Measurements from ENCODE around the gene ANKRD17.
A peak's percentile ranks its signal among the peaks of the same experiment; 100 is the strongest.

ANKRD17 gene

GRCh38 chr4:73230865-73231517 lies 27.6 kb downstream of the ANKRD17 start:
- TF ChIP-seq GATA3 (IDR thresholded peaks at IDR 0.05; ENCODE audit: low read depth, low read length) (no peak), GATA2 (IDR thresholded peaks at IDR 0.05; ENCODE audit: low read depth, low read length) (no peak)

- no peak for TF ChIP-seq GATA3 (IDR thresholded peaks at IDR 0.05; ENCODE audit: low read depth, low read length)
- TF ChIP-seq GATA2 (IDR thresholded peaks at IDR 0.05; ENCODE audit: low read depth, low read length) = no peak
Measured at GRCh38 chr4:73224886-73225285, 33.7 kb downstream of the ANKRD17 start.

- TF ChIP-seq GATA3 (IDR thresholded peaks at IDR 0.05; ENCODE audit: low read depth, low read length) (no peak), GATA2 (IDR thresholded peaks at IDR 0.05; ENCODE audit: low read depth, low read length) (no peak)
Measured at GRCh38 chr4:73223258-73223650, 35.3 kb downstream of the ANKRD17 start.

- TF ChIP-seq GATA2 (IDR thresholded peaks at IDR 0.05; ENCODE audit: low read depth, low read length) = peak; percentile 70; the same call in 1 of the 2 replicates
- 0 out of 2 replicates have a peak, but pooled peaks have one; percentile 12 for TF ChIP-seq GATA3 (IDR thresholded peaks at IDR 0.05; ENCODE audit: low read depth, low read length)
Measured at GRCh38 chr4:73222466-73223257, 35.9 kb downstream of the ANKRD17 start.

GRCh38 chr4:73221734-73222133 lies 36.9 kb downstream of the ANKRD17 start:
- TF ChIP-seq GATA3 (IDR thresholded peaks at IDR 0.05; ENCODE audit: low read depth, low read length) (no peak), GATA2 (IDR thresholded peaks at IDR 0.05; ENCODE audit: low read depth, low read length) (no peak)

- TF ChIP-seq GATA2 (IDR thresholded peaks at IDR 0.05; ENCODE audit: low read depth, low read length) (no peak), GATA3 (IDR thresholded peaks at IDR 0.05; ENCODE audit: low read depth, low read length) (no peak)
Measured at GRCh38 chr4:73220815-73221214, 37.8 kb downstream of the ANKRD17 start.

- TF ChIP-seq GATA3 (IDR thresholded peaks at IDR 0.05; ENCODE audit: low read depth, low read length) (no peak), GATA2 (IDR thresholded peaks at IDR 0.05; ENCODE audit: low read depth, low read length) (no peak)
Measured at GRCh38 chr4:73213916-73214653, 44.5 kb downstream of the ANKRD17 start.

- no peak for TF ChIP-seq GATA2 (IDR thresholded peaks at IDR 0.05; ENCODE audit: low read depth, low read length)
- TF ChIP-seq GATA3 (IDR thresholded peaks at IDR 0.05; ENCODE audit: low read depth, low read length) = no peak
Measured at GRCh38 chr4:73212982-73213730, 45.4 kb downstream of the ANKRD17 start.

- TF ChIP-seq GATA3 (IDR thresholded peaks at IDR 0.05; ENCODE audit: low read depth, low read length) = no peak
- TF ChIP-seq GATA2 (IDR thresholded peaks at IDR 0.05; ENCODE audit: low read depth, low read length) = no peak
Measured at GRCh38 chr4:73211968-73212367, 46.6 kb downstream of the ANKRD17 start.

- TF ChIP-seq GATA3 (IDR thresholded peaks at IDR 0.05; ENCODE audit: low read depth, low read length) = no peak
- TF ChIP-seq GATA2 (IDR thresholded peaks at IDR 0.05; ENCODE audit: low read depth, low read length) = no peak
Measured at GRCh38 chr4:73208376-73208775, 50.2 kb downstream of the ANKRD17 start.

- no peak for TF ChIP-seq GATA2 (IDR thresholded peaks at IDR 0.05; ENCODE audit: low read depth, low read length)
- TF ChIP-seq GATA3 (IDR thresholded peaks at IDR 0.05; ENCODE audit: low read depth, low read length) = no peak
Measured at GRCh38 chr4:73206236-73206635, 52.4 kb downstream of the ANKRD17 start.

- TF ChIP-seq GATA2 (IDR thresholded peaks at IDR 0.05; ENCODE audit: low read depth, low read length) (no peak), GATA3 (IDR thresholded peaks at IDR 0.05; ENCODE audit: low read depth, low read length) (no peak)
Measured at GRCh38 chr4:73205482-73205881, 53.1 kb downstream of the ANKRD17 start.

- no peak for TF ChIP-seq GATA3 (IDR thresholded peaks at IDR 0.05; ENCODE audit: low read depth, low read length)
- no peak for TF ChIP-seq GATA2 (IDR thresholded peaks at IDR 0.05; ENCODE audit: low read depth, low read length)
Measured at GRCh38 chr4:73197220-73197619, 61.4 kb downstream of the ANKRD17 start.

GRCh38 chr4:73194064-73194463 lies 64.5 kb downstream of the ANKRD17 start:
- TF ChIP-seq GATA2 (IDR thresholded peaks at IDR 0.05; ENCODE audit: low read depth, low read length) (no peak), GATA3 (IDR thresholded peaks at IDR 0.05; ENCODE audit: low read depth, low read length) (no peak)

Data from SH-SY5Y (cell line).